ENCODE results near the gene IRAK1.
A peak's percentile ranks its signal among the peaks of the same experiment; 100 is the strongest.

IRAK1 gene

DNA sequence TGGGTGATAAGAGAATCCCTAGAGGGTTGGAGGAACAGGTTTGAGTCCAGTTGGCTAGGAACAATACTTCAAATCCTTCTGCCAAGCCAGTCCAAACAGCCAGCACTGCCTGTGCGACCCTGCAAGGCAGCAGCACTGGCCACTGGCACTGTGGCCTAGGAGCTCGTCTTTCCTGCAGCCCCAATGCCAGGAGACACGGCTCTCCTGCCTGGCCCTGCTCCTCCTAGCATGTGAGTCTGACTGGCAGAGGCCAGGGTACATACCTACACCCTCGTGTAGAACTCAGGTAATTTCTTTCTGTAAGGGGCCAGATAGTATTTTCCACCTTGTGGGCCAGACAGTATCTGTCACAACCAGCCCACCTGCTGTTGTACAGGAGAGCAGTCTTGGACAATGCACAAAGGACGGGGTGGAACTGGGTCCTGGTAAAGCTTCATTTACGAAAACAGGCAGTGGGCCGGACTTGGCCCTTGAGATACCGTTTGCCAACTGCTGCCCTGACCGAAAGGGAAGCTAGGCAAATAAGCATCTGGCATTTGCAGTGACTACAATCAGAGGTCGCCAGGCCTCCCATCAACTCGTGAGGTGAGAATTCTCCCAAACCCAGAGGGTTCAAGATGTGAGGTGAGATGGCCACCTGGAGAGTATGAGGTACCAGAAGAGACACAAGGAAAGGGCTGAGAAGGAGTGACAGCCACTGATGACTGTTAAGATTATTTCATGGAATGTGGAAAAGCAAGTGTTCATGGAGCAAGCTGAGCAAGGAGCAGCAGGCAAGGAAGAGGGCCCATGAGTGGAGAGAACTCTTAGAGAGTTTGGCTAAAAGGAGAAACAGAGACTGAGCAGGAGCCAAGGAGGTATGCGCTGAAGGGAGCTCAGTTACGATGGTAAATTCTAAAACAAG, 29.8 kb upstream of the IRAK1 start:
- DNase-seq (ENCODE audit: low read depth), result no peak
- TF ChIP-seq, protein P1, sequence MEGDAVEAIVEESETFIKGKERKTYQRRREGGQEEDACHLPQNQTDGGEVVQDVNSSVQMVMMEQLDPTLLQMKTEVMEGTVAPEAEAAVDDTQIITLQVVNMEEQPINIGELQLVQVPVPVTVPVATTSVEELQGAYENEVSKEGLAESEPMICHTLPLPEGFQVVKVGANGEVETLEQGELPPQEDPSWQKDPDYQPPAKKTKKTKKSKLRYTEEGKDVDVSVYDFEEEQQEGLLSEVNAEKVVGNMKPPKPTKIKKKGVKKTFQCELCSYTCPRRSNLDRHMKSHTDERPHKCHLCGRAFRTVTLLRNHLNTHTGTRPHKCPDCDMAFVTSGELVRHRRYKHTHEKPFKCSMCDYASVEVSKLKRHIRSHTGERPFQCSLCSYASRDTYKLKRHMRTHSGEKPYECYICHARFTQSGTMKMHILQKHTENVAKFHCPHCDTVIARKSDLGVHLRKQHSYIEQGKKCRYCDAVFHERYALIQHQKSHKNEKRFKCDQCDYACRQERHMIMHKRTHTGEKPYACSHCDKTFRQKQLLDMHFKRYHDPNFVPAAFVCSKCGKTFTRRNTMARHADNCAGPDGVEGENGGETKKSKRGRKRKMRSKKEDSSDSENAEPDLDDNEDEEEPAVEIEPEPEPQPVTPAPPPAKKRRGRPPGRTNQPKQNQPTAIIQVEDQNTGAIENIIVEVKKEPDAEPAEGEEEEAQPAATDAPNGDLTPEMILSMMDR (IDR thresholded peaks at IDR 0.05; ENCODE audit: insufficient read depth, low read depth, low read length, missing control alignments), result no peak
- no peak overlapping the region for H3K4me3 ChIP-seq (ENCODE audit: low read length)

DNA sequence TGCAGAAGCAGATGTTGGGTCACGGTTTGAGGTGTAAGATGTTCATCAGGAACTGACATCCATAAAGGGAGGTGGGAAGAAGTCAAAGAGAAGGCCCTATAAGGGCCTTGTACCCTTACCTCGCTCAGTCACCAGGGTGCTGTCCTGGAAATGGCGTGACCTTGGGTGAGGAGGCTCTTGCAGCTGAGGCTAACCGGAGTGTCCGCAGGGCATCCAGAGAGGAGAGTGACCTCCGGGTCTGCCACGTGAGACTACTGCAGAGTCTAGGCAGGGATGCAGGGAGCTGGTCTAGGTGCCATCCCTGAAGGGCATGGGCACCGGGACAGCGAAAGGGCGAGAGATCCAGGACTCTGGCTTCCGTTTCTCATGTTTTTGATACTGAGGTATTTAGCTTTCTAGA, 28.7 kb upstream of the IRAK1 start:
- H3K4me3 ChIP-seq (ENCODE audit: low read length), result no peak overlapping the region
- TF ChIP-seq, protein P1 (IDR thresholded peaks at IDR 0.05; ENCODE audit: insufficient read depth, low read depth, low read length, missing control alignments), result no peak
- DNase-seq (ENCODE audit: low read depth), result no peak

DNA sequence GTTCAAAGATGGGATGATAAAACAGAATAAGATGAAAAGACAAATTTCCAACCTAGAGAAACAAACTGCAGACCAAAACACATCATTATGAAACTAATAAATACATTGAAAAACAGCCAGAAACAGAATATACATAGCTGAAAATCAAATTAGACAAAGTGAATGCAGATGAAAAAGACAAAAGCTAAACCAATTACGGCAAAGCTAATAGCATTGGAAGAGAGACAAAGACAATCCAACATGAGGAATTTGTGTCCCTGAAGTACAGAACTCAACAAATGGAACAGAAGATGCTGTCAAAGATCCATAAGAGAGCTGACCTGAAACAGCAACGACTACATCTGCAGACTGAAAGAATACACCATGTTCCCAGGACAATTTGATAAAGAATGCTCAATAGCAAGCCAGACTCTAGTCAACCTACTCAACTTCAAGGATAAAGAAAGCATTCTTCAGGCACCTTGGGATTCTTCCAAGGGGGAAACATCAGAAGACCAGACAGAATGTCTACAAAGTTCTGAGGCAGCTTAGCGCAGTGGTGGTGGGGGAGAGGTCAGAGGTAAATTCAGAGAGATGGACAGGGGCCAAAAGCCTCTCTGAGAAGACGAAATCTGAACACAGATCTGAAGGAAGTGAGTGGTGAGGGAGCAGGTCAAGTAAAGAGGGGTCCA, 27.4 kb upstream of the IRAK1 start:
- no peak overlapping the region for H3K4me3 ChIP-seq (ENCODE audit: low read length)
- TF ChIP-seq, protein P1 (IDR thresholded peaks at IDR 0.05; ENCODE audit: insufficient read depth, low read depth, low read length, missing control alignments), result no peak
- no peak for DNase-seq (ENCODE audit: low read depth)

DNA sequence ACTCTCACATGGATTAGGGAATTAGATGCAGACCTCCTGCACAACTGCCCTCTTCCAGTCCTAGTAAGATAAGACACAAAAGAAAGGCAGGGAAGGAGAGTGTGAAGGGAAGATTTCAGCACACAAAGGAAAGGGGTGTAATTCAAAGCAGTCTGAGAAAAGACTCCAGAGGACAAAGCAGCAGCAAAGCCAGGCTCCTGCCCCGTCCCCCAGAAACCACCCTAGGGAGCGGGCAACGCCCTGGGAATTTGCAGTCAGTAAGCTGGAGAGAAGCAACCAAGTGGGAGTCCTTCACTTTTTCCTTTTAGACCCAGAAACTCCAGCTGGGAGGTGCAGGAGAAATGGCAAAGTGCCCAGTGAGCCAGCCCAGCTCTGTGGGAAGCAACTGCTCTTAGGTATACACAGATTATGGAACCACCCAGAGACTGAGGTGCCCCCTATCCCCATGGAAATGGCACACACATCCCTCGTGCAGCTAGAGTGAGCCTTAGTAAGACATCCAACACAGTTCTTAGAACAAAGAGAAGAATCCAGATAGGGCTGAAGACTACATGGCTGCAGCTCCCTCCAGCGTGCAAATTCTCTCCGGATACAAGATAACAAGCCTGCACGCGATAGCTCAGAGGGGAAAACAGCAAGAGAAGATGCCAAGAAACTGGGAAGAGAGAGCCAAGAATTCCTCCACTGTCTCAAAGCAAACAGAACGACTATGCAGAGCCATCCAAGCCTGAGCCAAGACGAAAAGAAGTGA, 26.5 kb upstream of the IRAK1 start:
- TF ChIP-seq, protein P1 (IDR thresholded peaks at IDR 0.05; ENCODE audit: insufficient read depth, low read depth, low read length, missing control alignments), result no peak
- DNase-seq (ENCODE audit: low read depth), result peak; percentile 26
- H3K4me3 ChIP-seq (ENCODE audit: low read length), result no peak overlapping the region

DNA sequence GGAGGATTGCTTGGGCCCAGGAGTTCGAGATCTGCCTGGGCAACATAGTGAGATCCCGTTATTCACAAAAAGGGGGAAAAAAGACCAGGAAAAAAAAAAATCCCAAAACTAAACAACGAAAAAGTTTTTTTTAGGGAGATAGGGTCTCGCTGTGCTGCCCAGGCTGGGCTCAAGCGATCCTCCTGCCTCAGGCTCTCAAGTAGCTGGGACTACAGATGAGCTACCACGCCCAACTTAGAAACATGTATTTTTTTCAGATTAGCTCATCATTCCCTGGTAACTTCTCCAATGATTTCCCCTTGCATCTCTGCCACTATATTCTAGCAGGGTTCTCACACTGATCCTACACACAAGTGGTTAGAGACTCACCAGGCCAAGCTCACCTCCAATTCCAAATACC, 24.4 kb upstream of the IRAK1 start:
- H3K4me3 ChIP-seq (ENCODE audit: low read length), result no peak overlapping the region
- TF ChIP-seq, protein P1 (IDR thresholded peaks at IDR 0.05; ENCODE audit: insufficient read depth, low read depth, low read length, missing control alignments), result no peak
- DNase-seq (ENCODE audit: low read depth), result no peak

DNA sequence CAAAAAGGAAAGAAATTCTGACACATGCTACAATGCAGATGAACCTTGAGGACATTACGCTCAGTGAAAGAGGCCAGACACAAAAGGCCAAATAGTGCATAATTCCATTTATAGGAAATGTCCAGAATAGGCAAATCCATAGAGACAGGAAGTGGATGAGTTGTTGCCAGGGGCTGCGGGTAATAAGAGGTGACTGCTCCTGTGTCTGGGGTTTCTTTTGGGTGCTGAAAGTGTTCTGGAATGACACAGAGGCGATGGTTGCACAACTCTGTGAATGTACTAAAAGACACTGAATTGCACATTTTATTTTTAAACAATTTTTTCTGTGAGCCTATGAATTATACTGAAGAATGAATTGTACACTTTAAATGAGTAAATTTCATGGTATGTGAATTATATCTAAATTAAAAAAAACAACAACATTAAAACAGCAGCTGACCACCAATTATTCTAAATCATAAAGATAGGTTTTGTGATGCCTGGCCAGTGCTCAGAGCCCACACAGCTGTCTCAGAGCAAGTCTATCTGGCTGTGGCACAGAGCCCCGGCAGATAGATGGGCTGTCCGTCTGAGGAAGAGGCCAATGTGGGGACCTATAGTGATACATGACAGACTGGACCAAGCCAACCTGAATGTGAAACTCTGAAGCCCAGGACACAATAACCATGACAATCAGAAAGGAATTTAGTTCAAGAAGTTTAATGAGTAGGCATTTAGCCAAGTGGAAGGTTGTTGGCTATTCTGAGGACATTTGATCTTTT, 23.5 kb upstream of the IRAK1 start:
- TF ChIP-seq, protein P1 (IDR thresholded peaks at IDR 0.05; ENCODE audit: insufficient read depth, low read depth, low read length, missing control alignments), result no peak
- peak; percentile 53 for DNase-seq (ENCODE audit: low read depth)
- H3K4me3 ChIP-seq (ENCODE audit: low read length), result no peak overlapping the region

Data from epithelial cell of esophagus (primary cell).